Measurements from ENCODE around the gene POMP. TPM values are rescaled to one million over a fixed set of nuclear protein-coding genes. Genes with fewer than 3 reads are reported as not detected.
A peak's percentile ranks its signal among the peaks of the same experiment; 100 is the strongest.

The POMP gene
- total and polyA plus RNA-seq, 2 experiments from 2014 or later, result 16.4 to 208 TPM

DNA sequence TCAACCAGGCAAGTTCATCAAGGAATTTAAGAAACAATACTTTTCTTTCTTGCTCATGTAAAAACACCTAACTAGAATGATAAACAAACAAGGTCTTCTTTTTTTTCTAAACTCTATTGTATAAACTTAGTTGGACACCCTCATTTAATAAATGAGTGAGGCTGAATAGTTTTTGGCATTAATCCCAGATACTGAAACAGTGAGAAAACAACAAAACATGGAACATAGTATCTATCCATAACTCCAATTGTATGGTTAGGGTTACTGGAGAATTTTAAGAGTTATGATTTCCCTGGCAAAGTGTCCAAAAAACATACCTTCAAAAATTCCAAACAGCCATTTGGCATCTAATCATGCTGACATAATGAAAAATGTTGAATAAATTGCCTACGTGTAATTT is 5.8 kb upstream of the POMP start:
- no peaks in the 10 kb centered on the region for H3K9me3 ChIP-seq (ENCODE audit: low read depth)
- DNase-seq (ENCODE audit: low read depth in 1 of 2, low spot score in 1 of 2), result no peak
- H3K36me3 ChIP-seq, result no peaks in the 10 kb centered on the region
- TF ChIP-seq, protein P1, sequence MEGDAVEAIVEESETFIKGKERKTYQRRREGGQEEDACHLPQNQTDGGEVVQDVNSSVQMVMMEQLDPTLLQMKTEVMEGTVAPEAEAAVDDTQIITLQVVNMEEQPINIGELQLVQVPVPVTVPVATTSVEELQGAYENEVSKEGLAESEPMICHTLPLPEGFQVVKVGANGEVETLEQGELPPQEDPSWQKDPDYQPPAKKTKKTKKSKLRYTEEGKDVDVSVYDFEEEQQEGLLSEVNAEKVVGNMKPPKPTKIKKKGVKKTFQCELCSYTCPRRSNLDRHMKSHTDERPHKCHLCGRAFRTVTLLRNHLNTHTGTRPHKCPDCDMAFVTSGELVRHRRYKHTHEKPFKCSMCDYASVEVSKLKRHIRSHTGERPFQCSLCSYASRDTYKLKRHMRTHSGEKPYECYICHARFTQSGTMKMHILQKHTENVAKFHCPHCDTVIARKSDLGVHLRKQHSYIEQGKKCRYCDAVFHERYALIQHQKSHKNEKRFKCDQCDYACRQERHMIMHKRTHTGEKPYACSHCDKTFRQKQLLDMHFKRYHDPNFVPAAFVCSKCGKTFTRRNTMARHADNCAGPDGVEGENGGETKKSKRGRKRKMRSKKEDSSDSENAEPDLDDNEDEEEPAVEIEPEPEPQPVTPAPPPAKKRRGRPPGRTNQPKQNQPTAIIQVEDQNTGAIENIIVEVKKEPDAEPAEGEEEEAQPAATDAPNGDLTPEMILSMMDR (IDR thresholded peaks at IDR 0.05; ENCODE audit: low read depth, low read length), result no peak
- H3K4me1 ChIP-seq (ENCODE audit: low read depth), result peaks cover 5% of the 10 kb centered on the region
- H3K4me3 ChIP-seq, result no peak overlapping the region
- H3K27ac ChIP-seq, result no peak overlapping the region
- no peaks in the 10 kb centered on the region for H3K27me3 ChIP-seq

DNA sequence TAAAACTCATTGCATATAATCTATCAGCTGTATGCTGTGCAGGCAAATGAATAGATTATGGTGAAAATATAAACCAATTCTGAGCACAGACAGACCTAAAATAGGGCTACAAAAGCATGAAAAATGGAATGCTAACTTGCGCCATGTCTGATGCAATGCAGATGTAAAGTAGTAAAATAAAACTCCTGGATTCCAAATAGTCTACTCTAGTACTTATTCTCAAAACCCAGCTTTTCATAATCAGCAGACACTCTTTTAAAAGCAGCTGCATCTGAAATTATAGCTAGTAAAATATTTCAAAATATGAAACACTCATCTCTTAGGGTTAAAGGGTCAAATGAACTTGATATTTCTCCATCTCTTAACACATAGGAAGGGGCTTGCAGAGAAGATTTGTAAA is 4.7 kb upstream of the POMP start:
- no peak for DNase-seq (ENCODE audit: low read depth in 1 of 2, low spot score in 1 of 2)
- TF ChIP-seq, protein P1 (IDR thresholded peaks at IDR 0.05; ENCODE audit: low read depth, low read length), result no peak
- Histone ChIP-seq H3K9me3 (ENCODE audit: low read depth) (no peaks in the 10 kb centered on the region), H3K4me1 (ENCODE audit: low read depth) (peaks cover 5% of the 10 kb centered on the region), H3K27me3 (no peaks in the 10 kb centered on the region), H3K27ac (no peak overlapping the region), H3K4me3 (no peak overlapping the region), H3K36me3 (no peaks in the 10 kb centered on the region)

DNA sequence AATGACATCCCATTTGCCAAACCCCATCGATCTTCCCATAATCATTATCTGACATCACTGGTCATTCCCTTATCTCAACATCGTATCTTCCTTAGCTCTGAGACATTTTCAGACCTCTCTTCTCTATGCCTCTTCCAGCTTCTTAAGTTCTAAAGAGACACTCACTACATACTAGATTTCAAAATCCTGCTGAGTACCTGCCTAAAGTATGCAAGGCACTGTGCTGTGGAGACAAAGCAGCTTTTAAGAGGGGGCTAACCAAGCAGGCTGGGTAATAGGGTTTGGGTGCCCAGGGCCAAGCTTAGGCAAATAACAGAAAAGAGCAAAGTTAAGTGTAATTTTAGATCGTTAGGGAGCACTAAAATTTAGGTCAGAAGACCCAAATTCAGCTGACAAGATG is 3.4 kb upstream of the POMP start:
- no peak overlapping the region for H3K27ac ChIP-seq
- TF ChIP-seq, protein P1 (IDR thresholded peaks at IDR 0.05; ENCODE audit: low read depth, low read length), result no peak
- no peaks in the 10 kb centered on the region for H3K36me3 ChIP-seq
- peaks cover 14% of the 10 kb centered on the region for H3K4me1 ChIP-seq (ENCODE audit: low read depth)
- DNase-seq (ENCODE audit: low read depth in 1 of 2, low spot score in 1 of 2), result peak in 1 of 2 donors; percentile 46
- no peaks in the 10 kb centered on the region for H3K27me3 ChIP-seq
- no peaks in the 10 kb centered on the region for H3K9me3 ChIP-seq (ENCODE audit: low read depth)
- H3K4me3 ChIP-seq, result no peak overlapping the region

DNA sequence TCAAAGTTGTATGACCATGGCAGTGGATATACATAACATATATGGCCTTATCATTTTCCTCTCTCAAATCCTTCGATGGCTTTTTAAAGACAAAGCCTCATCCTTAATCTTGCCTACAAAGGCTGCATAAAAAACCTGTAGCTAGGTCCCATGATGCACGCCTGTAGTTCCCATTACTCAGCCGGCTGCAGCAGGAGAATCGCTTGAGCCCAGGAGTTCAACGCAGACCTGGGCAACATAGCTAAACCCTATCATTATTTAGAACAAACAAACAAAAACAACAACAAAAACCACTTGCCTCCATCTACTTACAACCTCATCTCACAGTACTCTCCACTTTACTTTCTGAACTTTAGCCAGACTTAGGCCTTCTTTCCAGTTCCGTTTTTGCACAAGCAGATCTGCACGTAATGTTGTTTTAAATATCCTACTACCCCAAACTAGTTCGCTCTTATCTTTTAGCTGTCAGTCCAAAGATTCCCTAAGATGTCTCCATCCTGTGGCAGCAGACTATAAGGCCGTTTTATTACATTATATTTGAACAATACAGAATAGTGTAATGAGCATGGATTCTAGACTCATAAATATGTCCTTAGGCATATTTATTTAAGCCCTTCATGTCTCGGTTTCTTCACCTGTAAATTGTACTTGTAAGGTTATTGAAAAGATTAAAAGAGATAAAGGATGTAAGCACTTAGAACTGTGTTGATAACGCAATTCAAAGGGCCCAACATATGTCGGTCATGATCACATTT is 969 bp upstream of the POMP start:
- H3K27me3 ChIP-seq, result no peaks in the 10 kb centered on the region
- peaks cover 9% of the 10 kb centered on the region for H3K36me3 ChIP-seq
- H3K27ac ChIP-seq, result peak overlapping the region; percentile 90
- TF ChIP-seq, protein P1 (IDR thresholded peaks at IDR 0.05; ENCODE audit: low read depth, low read length), result no peak
- H3K4me3 ChIP-seq, result peak overlapping the region; percentile 90
- no peaks in the 10 kb centered on the region for H3K9me3 ChIP-seq (ENCODE audit: low read depth)
- H3K4me1 ChIP-seq (ENCODE audit: low read depth), result peaks cover 15% of the 10 kb centered on the region
- peak in 1 of 2 donors; percentile 46 for DNase-seq (ENCODE audit: low read depth in 1 of 2, low spot score in 1 of 2)

DNA sequence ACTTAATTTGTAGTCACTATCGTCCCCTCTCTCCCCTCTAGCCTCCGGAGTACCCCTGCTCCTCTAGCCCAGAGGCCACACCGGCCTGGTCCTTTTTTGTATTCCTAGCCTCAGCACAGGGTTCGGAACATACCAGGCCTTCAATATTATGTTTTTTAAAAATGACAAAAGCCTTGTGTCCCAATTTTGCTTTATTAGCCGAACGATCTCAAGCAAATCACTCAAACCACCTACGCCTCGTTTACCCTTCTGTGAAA is 463 bp upstream of the POMP start:
- TF ChIP-seq, protein P1 (IDR thresholded peaks at IDR 0.05; ENCODE audit: low read depth, low read length), result no peak
- peak in 1 of 2 donors; percentile 24 for DNase-seq (ENCODE audit: low read depth in 1 of 2, low spot score in 1 of 2)
- Histone ChIP-seq H3K4me3 (peak overlapping the region; percentile 90), H3K4me1 (ENCODE audit: low read depth) (peaks cover 15% of the 10 kb centered on the region), H3K27me3 (no peaks in the 10 kb centered on the region), H3K27ac (peak overlapping the region; percentile 90), H3K9me3 (ENCODE audit: low read depth) (no peaks in the 10 kb centered on the region), H3K36me3 (peaks cover 14% of the 10 kb centered on the region)
